ENCODE measurements around the gene ODAD3. TPM values are rescaled to one million over a fixed set of nuclear protein-coding genes. Genes with fewer than 3 reads are reported as not detected.
"Not testable (repeated sequence)": the region's sequence is repeated elsewhere in the genome, so short reads cannot be mapped to it uniquely, and the experiment has no call there.

The ODAD3 gene
- 1 to 10 TPM; 2.0 to 2.3 (median 2.1) TPM for polyA plus RNA-seq (ENCODE audit: insufficient read length in 3 of 3)
- long read RNA-seq, donor 1, partial matches to known transcripts = 104 of 129 reads
- long read RNA-seq, donor 1, other reads (novel, unspliced or antisense) = 24 of 129 reads
- long read RNA-seq, donor 2 = 0 reads
- long read RNA-seq, donor 3 = 0 reads
- long read RNA-seq, donor 4, partial matches to known transcripts = 6 of 7 reads
- long read RNA-seq, donor 4, other reads (novel, unspliced or antisense) = 0 of 7 reads
- long read RNA-seq, donor 5, partial matches to known transcripts = 65 of 77 reads
- long read RNA-seq, donor 5, other reads (novel, unspliced or antisense) = 12 of 77 reads
- long read RNA-seq, donor 6, partial matches to known transcripts = 125 of 157 reads
- long read RNA-seq, donor 6, other reads (novel, unspliced or antisense) = 32 of 157 reads
- long read RNA-seq, donor 7 = 0 reads
- long read RNA-seq, donor 8 = 0 reads
- long read RNA-seq, donor 9 = 0 reads
- long read RNA-seq, donor 10, partial matches to known transcripts = 0 of 1 reads
- long read RNA-seq, donor 10, other reads (novel, unspliced or antisense) = 0 of 1 reads
- long read RNA-seq, donor 11, partial matches to known transcripts = 91 of 107 reads
- long read RNA-seq, donor 11, other reads (novel, unspliced or antisense) = 15 of 107 reads
- long read RNA-seq, donor 12, partial matches to known transcripts = 305 of 363 reads
- long read RNA-seq, donor 12, other reads (novel, unspliced or antisense) = 57 of 363 reads
- long read RNA-seq, donor 13, partial matches to known transcripts = 111 of 120 reads
- long read RNA-seq, donor 13, other reads (novel, unspliced or antisense) = 9 of 120 reads
- long read RNA-seq, donor 14 = 0 reads
- long read RNA-seq, donor 15 = 0 reads
- long read RNA-seq, donor 16 = 0 reads

GRCh38 chr19:11435057-11435832 is at the start of gene ODAD3, which contains the start of gene PRKCSH:
TSS of gene ODAD3 (minus strand) at chr19:11435121. CDS start at chr19:11435016, 105 bp downstream.
TSS of gene PRKCSH (plus strand) at chr19:11435635. CDS start at chr19:11436118, 483 bp downstream.
- peak; percentile 100 for DNase-seq

- no peak for DNase-seq
Observed at GRCh38 chr19:11483366-11484111, 48.6 kb upstream of the ODAD3 start.

- DNase-seq = peak; percentile 69
Observed at GRCh38 chr19:11482384-11483050, 47.6 kb upstream of the ODAD3 start.

GRCh38 chr19:11481534-11482383 is 46.8 kb upstream of the ODAD3 start:
- DNase-seq = peak; percentile 50

- DNase-seq = no peak
Observed at GRCh38 chr19:11480715-11481533, 46.0 kb upstream of the ODAD3 start, which contains the start of gene ELAVL3. TSS of gene ELAVL3 (minus strand) at chr19:11481046. CDS start at chr19:11480608, 438 bp downstream.

- DNase-seq = no peak
Observed at GRCh38 chr19:11479898-11480714, 45.2 kb upstream of the ODAD3 start.

- no peak for DNase-seq
Observed at GRCh38 chr19:11479090-11479897, 44.4 kb upstream of the ODAD3 start.

GRCh38 chr19:11478167-11479089 is 43.5 kb upstream of the ODAD3 start:
- no peak for DNase-seq

- DNase-seq = no peak
Observed at GRCh38 chr19:11475861-11476260, 40.9 kb upstream of the ODAD3 start.

GRCh38 chr19:11475343-11475742 is 40.4 kb upstream of the ODAD3 start:
- not testable (repeated sequence) for DNase-seq

GRCh38 chr19:11473725-11474124 is 38.8 kb upstream of the ODAD3 start:
- DNase-seq = no peak

- not testable (repeated sequence) for DNase-seq
Observed at GRCh38 chr19:11468266-11468845, 33.4 kb upstream of the ODAD3 start.

- DNase-seq = no peak
Observed at GRCh38 chr19:11465600-11465999, 30.7 kb upstream of the ODAD3 start.

- no peak for DNase-seq
Observed at GRCh38 chr19:11464333-11465265, 29.7 kb upstream of the ODAD3 start.
